ENCODE measurements around the gene ANTXR1. TPM values are rescaled to one million over a fixed set of nuclear protein-coding genes. Genes with fewer than 3 reads are reported as not detected.

The ANTXR1 gene
- polyA plus RNA-seq, 1 of the 3 experiments (the other 2 are of a cell fraction): 114 TPM

DNA sequence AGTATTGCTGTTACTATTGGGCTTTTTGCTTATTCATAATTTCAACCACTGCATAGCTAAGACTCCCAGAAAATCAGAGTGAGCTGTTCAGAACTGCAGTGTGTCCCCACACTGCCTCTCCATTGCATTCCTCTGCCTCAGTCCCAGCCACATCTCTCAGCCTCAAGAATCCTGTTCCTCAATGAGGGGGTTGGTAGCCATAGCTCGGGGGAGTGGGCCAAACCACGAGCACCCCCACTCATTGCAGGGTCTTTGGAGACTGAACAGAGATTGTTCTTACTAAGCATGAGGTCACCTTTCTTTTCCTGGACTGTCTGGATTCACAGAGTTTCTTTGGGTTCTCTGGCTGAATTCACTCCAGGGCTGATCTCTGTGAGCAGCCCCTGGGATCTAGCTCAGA lies 213.0 kb downstream of the ANTXR1 start (continued):
- TF ChIP-seq, protein P1, sequence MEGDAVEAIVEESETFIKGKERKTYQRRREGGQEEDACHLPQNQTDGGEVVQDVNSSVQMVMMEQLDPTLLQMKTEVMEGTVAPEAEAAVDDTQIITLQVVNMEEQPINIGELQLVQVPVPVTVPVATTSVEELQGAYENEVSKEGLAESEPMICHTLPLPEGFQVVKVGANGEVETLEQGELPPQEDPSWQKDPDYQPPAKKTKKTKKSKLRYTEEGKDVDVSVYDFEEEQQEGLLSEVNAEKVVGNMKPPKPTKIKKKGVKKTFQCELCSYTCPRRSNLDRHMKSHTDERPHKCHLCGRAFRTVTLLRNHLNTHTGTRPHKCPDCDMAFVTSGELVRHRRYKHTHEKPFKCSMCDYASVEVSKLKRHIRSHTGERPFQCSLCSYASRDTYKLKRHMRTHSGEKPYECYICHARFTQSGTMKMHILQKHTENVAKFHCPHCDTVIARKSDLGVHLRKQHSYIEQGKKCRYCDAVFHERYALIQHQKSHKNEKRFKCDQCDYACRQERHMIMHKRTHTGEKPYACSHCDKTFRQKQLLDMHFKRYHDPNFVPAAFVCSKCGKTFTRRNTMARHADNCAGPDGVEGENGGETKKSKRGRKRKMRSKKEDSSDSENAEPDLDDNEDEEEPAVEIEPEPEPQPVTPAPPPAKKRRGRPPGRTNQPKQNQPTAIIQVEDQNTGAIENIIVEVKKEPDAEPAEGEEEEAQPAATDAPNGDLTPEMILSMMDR (IDR thresholded peaks at IDR 0.05): no peak

DNA sequence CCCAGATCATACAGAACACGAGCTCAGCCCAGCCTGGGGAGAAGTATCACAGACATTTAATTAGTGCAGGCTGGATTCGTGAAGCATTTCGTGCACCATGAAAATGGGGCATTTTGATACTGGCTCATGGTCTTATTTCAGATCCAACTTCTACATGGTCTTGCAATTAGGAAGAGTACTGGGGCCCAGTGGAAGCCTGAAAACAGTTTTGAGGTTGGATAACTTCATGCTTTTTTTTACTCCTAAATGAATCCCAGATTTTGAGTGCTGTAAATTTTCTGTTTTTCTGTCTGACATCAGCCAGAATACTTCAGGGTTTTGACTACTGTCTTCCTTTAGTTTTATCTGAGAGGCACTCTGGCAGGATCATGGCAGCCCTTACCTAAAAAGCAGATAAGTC lies 213.9 kb downstream of the ANTXR1 start:
- Histone ChIP-seq H2AFZ (ENCODE audit: low read depth) (no peak overlapping the region), H3K9me2 (no peaks in the 10 kb centered on the region), H3K79me2 (ENCODE audit: insufficient read depth) (no peaks in the 10 kb centered on the region), H3K9me3 (no peaks in the 10 kb centered on the region), H3K27ac (ENCODE audit: low read depth in 2 of 2, low read length in 1 of 2) (no peak overlapping the region; a peak in 1 of 4 replicates), H3K4me3 (ENCODE audit: low read depth in 2 of 2, low read length in 1 of 2) (no peak overlapping the region), H3F3A (replicated peaks; ENCODE audit: insufficient read depth) (peaks cover 14% of the 10 kb centered on the region), H3K4me2 (no peak overlapping the region), H3K27me3 (ENCODE audit: insufficient read depth) (no peaks in the 10 kb centered on the region), H3K36me3 (replicated peaks in 1 of 2; ENCODE audit: control insufficient read depth in 1 of 2, insufficient read depth in 2 of 2, low read length in 1 of 2) (peaks cover 29 to 31% of the 10 kb centered on the region in 2 experiments), H3K9ac (no peak overlapping the region), H3K4me1 (ENCODE audit: control insufficient read depth in 1 of 2, insufficient read depth in 2 of 2, low read depth in 1 of 2, low read length in 1 of 2) (peaks cover 6 to 21% of the 10 kb centered on the region in 2 experiments; a peak in 3 of 4 replicates), H4K20me1 (ENCODE audit: insufficient read depth) (no peaks in the 10 kb centered on the region)
- 98% methylated on average over 3 of the region's 3 CpGs for WGBS (ENCODE audit: low lambda C conversion rate)
- ChIA-PET CTCF (interaction anchor here (0.9 to 1.7 kb wide), 4 partner anchors 8 to 276 kb away, joined by 3 to 6 read pairs (median 4); partner anchors contain the start of gene ANTXR1), POLR2A (no interaction called here)
- TF ChIP-seq RXRA (IDR thresholded peaks at IDR 0.05; ENCODE audit: borderline replicate concordance, low read depth) (no peak), FOSL2 (IDR thresholded peaks at IDR 0.05; ENCODE audit: borderline replicate concordance, low read depth) (no peak), TEAD4 (IDR thresholded peaks at IDR 0.05; ENCODE audit: borderline replicate concordance, insufficient read depth) (no peak), EP300 (IDR thresholded peaks at IDR 0.05; ENCODE audit: borderline replicate concordance in 1 of 2, low read depth in 1 of 2, low read length in 1 of 2) (no peak)
- TF ChIP-seq, protein P2, sequence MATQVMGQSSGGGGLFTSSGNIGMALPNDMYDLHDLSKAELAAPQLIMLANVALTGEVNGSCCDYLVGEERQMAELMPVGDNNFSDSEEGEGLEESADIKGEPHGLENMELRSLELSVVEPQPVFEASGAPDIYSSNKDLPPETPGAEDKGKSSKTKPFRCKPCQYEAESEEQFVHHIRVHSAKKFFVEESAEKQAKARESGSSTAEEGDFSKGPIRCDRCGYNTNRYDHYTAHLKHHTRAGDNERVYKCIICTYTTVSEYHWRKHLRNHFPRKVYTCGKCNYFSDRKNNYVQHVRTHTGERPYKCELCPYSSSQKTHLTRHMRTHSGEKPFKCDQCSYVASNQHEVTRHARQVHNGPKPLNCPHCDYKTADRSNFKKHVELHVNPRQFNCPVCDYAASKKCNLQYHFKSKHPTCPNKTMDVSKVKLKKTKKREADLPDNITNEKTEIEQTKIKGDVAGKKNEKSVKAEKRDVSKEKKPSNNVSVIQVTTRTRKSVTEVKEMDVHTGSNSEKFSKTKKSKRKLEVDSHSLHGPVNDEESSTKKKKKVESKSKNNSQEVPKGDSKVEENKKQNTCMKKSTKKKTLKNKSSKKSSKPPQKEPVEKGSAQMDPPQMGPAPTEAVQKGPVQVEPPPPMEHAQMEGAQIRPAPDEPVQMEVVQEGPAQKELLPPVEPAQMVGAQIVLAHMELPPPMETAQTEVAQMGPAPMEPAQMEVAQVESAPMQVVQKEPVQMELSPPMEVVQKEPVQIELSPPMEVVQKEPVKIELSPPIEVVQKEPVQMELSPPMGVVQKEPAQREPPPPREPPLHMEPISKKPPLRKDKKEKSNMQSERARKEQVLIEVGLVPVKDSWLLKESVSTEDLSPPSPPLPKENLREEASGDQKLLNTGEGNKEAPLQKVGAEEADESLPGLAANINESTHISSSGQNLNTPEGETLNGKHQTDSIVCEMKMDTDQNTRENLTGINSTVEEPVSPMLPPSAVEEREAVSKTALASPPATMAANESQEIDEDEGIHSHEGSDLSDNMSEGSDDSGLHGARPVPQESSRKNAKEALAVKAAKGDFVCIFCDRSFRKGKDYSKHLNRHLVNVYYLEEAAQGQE (IDR thresholded peaks at IDR 0.05; ENCODE audit: low read depth, low read length): no peak
- TF ChIP-seq, protein P3, sequence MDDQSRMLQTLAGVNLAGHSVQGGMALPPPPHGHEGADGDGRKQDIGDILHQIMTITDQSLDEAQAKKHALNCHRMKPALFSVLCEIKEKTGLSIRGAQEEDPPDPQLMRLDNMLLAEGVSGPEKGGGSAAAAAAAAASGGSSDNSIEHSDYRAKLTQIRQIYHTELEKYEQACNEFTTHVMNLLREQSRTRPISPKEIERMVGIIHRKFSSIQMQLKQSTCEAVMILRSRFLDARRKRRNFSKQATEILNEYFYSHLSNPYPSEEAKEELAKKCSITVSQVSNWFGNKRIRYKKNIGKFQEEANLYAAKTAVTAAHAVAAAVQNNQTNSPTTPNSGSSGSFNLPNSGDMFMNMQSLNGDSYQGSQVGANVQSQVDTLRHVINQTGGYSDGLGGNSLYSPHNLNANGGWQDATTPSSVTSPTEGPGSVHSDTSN (IDR thresholded peaks at IDR 0.05): no peak
- TF ChIP-seq, protein P4, sequence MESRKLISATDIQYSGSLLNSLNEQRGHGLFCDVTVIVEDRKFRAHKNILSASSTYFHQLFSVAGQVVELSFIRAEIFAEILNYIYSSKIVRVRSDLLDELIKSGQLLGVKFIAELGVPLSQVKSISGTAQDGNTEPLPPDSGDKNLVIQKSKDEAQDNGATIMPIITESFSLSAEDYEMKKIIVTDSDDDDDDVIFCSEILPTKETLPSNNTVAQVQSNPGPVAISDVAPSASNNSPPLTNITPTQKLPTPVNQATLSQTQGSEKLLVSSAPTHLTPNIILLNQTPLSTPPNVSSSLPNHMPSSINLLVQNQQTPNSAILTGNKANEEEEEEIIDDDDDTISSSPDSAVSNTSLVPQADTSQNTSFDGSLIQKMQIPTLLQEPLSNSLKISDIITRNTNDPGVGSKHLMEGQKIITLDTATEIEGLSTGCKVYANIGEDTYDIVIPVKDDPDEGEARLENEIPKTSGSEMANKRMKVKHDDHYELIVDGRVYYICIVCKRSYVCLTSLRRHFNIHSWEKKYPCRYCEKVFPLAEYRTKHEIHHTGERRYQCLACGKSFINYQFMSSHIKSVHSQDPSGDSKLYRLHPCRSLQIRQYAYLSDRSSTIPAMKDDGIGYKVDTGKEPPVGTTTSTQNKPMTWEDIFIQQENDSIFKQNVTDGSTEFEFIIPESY (IDR thresholded peaks at IDR 0.05; ENCODE audit: borderline replicate concordance, low read depth): no peak
- TF ChIP-seq, protein P5, sequence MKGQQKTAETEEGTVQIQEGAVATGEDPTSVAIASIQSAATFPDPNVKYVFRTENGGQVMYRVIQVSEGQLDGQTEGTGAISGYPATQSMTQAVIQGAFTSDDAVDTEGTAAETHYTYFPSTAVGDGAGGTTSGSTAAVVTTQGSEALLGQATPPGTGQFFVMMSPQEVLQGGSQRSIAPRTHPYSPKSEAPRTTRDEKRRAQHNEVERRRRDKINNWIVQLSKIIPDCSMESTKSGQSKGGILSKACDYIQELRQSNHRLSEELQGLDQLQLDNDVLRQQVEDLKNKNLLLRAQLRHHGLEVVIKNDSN (IDR thresholded peaks at IDR 0.05; ENCODE audit: borderline replicate concordance, low read depth): no peak
- TF ChIP-seq, protein P6, sequence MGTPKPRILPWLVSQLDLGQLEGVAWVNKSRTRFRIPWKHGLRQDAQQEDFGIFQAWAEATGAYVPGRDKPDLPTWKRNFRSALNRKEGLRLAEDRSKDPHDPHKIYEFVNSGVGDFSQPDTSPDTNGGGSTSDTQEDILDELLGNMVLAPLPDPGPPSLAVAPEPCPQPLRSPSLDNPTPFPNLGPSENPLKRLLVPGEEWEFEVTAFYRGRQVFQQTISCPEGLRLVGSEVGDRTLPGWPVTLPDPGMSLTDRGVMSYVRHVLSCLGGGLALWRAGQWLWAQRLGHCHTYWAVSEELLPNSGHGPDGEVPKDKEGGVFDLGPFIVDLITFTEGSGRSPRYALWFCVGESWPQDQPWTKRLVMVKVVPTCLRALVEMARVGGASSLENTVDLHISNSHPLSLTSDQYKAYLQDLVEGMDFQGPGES (IDR thresholded peaks at IDR 0.05; ENCODE audit: low read depth, low read length): no peak
- no peak for DNase-seq

All from SK-N-SH (cell line).